NB4 (cell line): Measurements from ENCODE around the gene SERF1B.
"Not testable (repeated sequence)": the region's sequence is repeated elsewhere in the genome, so short reads cannot be mapped to it uniquely, and the experiment has no call there.

Experiments
- MAX ChIP-seq: IDR thresholded peaks from 2 replicates; pipeline ENCODE4 v1.6.1; 2011; ENCODE audit warnings: low read depth, low read length
- MYC ChIP-seq: IDR thresholded peaks from 2 replicates; pipeline ENCODE4 v1.6.1; 2011; ENCODE audit warnings: low read depth, low read length
- POLR2A ChIP-seq: IDR thresholded peaks from 2 replicates; pipeline ENCODE4 v1.6.1; 2011; ENCODE audit warnings: mild to moderate bottlenecking; ENCODE audit not compliant: insufficient read length; ENCODE audit errors: extremely low read depth
- TF ChIP-seq, protein P1 (sequence below): IDR thresholded peaks from one replicate; pipeline ENCODE4 v1.5.1; 2012; ENCODE audit warnings: low read depth, low read length

- TF ChIP-seq, protein P1, sequence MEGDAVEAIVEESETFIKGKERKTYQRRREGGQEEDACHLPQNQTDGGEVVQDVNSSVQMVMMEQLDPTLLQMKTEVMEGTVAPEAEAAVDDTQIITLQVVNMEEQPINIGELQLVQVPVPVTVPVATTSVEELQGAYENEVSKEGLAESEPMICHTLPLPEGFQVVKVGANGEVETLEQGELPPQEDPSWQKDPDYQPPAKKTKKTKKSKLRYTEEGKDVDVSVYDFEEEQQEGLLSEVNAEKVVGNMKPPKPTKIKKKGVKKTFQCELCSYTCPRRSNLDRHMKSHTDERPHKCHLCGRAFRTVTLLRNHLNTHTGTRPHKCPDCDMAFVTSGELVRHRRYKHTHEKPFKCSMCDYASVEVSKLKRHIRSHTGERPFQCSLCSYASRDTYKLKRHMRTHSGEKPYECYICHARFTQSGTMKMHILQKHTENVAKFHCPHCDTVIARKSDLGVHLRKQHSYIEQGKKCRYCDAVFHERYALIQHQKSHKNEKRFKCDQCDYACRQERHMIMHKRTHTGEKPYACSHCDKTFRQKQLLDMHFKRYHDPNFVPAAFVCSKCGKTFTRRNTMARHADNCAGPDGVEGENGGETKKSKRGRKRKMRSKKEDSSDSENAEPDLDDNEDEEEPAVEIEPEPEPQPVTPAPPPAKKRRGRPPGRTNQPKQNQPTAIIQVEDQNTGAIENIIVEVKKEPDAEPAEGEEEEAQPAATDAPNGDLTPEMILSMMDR = not testable (repeated sequence)
- TF ChIP-seq MYC, MAX, POLR2A: not testable (repeated sequence)
Observed at GRCh38 chr5:70077632-70078031, 52.6 kb downstream of the SERF1B start.
